NCI-H510A treated with DMSO at 0.1 percent for 48 hours (cell line): Measurements from ENCODE around the gene DCXR.
A peak's percentile ranks its signal among the peaks of the same experiment; 100 is the strongest.

Experiments used
- DNase-seq: peaks from one replicate; lab custom pipeline; 2025; lab: John Stamatoyannopoulos, UW

DCXR gene

DNA sequence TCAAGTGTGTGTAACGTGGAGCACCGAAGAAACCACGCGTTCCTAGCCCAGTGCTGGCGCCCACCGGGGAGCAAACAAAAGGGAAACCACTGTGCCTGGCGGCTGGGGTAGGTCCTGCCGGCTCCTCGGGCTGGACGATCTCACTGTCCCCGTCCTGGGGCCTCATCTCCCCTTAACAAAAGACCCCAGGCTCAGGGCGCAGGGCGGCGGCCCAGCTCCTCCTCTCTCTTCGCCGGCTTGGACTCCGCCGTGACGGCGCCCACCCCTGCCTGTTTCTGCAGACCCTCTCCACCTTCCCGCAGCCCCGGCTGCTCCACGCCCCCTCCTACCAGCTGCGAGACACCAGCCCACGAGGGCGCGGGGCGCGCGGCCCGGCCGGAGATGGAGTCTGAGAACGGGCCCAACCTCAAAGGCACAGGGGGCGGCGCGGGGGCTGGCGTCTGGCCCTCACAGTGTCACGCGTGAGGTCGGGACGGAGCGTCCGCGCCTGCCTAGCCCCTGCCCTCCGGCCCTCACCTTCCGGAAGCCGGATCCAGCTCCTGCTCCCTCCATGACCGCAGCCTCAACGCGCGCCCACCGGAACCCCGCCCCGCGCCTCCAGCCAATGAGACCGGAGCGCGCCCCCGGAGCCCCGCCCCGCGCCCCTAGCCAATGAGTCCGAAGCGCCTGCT lies 15.1 kb downstream of the DCXR start, which contains the start of gene CENPX:
Gene CENPX (minus strand): TSS at position 569 of the 671 bp plus-strand sequence. CDS start 17 bp downstream, at position 552.
- DNase-seq: no peak

DNA sequence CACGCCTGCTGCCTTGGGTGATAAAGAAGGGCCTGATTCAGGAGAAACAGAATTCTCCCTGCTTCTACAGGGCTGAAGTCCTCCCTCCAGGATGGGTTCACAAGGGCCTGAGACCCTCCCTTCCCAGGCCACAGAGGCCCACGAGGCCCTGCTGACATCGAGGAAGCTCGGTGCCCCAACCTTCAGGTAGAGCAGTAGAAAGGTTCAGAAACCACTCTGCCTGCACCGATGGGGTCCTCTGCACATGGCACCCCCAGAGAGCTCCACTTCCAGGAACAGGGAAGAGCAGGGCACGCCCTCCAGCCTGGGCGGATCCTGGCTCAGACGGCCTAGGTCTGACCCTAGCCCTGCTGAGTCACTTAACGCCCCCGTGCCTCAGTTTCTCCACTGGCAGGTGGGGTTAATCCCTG lies 15.6 kb downstream of the DCXR start:
- no peak for DNase-seq

DNA sequence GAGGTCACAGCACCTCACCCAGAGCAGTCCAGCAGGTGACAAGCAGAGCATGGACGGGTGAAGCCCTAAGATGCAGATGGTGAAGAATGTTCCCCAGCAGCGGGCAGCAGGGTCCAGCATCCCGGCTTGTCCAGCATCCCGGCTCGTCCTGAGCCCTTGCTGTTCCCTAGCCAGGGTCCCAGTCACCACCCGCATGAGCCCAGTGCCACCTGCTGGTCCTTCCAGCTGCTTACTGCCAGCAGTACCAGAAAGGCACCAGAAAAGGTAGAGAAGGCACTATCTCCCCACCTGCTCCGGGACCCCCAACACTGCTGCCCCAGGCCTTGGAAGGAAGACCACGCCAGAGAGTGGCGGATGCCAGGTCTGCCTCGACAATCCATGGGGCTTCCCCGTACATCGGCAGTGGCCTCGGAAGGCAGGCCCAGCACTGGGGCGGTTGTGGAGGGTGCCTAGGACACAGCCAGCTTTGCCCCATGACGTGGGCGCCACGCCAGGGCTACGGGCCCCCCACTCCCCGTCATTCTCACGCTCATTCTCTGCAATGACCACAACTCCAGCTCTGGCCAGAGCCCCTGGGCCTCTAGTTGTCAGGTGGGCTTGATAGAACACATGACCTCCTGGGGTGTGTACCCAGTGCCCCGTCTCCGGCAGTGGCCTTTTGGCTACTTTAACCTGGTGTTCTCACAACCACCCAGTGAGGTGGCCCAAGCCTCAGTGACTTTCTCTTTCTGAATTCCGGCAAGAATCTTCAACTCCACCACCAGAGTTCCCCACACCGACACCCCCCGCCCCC lies 16.2 kb downstream of the DCXR start:
- peak; percentile 45 for DNase-seq

DNA sequence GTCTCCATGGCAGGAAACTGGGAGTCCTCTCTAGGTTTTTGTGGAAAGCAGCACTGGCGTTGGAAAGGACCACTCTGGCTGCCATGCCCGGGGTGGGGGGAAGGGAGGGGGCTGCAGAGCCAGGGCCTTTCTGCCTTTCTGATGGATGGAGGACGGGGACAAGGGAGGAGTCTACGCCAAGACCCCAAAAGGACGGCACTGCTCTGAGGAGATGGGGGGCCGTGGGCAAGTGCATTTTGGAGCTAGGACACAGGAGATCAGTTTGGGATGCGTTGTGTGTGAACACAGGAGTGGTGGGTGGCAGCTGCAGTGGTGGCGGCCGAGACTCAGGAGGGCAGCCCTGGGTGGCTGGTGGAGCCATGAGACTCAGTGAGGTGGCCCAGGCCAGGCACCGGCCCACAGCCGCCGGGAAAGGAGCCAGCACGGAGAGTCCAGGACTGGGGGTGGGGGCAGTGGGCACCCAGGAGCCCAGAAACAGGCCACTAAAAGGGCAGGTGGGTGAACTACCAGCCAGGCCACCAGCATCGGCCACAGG lies 16.9 kb downstream of the DCXR start:
- no peak for DNase-seq

DNA sequence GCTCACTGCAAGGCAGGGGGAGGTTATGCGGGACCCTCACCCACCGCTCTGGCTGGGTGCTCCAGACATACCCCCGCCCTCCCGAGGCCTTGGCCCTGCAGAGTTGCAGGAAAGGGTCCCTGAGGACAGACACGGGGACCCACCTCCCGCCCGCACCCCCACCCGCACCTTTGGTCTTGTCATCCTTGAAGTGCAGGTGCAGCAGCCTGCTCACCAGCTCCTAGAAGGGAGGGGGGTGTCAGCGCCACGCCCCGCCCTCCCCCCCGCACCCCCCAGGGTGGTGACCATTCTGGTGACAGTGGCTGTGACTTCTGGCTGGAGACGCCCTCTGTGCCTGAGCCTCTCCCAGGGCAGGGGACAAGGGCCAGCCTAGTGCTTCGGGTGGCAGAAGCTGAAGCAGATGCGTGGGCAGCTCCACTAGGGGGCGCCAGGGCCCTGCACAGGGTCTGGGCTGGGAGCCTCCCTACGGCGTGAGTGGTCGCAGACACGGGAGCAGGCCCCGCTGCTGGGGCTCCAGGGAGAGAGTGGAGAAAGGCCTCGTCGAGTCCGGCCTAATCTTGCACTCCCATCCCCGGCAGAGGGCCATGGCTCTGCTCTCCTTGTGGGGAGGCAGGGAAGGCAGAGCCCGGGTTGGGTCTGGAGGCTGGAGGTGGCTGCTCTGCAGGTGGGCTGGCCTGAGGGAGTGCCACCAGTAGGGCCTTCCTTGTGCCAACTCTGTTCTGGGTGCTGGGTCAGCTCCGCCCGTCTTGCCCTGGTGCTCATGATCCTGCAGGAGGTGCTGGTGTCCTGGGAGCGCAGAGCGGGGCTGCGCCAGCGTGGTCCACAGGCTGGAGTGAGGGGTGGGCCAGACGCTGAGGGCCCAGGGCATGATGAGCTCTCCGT lies 17.6 kb downstream of the DCXR start:
- peak; percentile 39 for DNase-seq

DNA sequence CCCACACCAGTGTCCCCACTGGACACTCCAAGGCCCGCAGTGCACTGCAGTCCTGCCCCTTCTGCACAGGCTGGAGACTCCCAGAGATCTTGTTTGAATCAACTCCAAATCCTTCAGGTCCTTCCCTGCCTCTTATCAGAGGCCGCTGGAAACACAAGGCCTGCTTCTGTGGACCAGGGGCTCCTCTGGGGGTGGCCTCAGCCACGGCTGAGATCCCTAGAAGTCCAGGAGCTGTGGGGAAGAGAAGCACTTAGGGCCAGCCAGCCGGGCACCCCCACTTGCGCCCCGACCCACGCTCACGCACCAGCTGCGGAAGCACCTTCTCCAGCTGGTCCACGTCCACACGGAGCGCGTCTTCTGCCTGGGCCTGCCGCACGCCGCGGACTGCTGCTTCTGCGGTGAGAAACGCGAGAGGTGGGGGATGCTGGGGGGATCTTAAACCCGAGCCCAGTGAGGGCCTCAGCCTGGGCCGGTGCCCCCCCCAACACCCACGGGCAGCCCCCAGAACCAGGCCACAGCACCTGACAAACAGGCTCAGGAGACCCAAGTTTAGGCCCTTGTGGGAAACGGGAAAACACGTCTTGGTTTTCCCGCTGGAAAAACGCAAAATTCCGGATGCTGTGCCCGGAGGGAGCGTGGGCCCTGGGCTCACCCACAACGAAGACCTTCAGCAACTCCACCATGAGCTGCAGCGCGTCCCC lies 18.4 kb downstream of the DCXR start:
- DNase-seq: no peak

DNA sequence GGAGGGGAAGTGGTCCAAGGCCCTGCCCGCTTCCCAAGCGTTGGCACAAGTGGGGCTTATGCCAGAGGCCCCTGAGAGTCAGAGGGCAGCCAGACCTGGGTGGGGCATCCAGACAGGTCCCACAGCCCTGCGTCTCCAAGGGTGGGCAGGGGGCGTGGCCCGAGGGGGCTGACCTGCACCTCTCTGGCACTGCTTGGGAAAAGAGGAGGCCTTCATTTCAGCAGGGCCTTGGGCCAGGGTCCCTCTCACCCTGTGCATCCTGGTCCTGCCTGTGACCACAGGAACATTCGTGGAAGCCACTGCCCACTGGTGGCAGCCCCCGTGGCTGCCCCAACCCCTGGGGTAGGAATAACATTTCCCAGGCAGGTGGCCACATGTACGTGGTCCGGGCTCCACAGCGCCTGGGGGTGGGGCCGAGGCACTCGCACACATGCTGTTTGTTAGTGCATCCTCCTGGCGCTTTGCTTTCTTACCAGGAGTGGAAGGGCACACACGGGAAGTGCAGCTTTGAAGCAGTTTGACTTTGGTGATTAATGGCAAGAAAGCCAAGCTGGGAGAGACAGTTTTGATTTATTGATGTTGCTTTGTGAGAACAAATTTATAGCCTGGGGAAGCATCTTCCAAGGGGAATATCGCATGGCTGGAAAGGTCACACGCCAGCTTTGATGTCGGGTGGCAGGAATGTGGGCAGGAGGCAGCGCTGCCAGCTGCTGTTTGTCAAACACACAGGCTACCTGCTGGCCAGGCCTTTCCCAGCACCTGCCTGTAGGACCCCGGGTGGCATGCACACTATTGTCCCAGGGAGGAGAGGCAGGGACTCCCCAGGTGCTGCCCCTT lies 19.1 kb downstream of the DCXR start:
- DNase-seq: peak; percentile 49

DNA sequence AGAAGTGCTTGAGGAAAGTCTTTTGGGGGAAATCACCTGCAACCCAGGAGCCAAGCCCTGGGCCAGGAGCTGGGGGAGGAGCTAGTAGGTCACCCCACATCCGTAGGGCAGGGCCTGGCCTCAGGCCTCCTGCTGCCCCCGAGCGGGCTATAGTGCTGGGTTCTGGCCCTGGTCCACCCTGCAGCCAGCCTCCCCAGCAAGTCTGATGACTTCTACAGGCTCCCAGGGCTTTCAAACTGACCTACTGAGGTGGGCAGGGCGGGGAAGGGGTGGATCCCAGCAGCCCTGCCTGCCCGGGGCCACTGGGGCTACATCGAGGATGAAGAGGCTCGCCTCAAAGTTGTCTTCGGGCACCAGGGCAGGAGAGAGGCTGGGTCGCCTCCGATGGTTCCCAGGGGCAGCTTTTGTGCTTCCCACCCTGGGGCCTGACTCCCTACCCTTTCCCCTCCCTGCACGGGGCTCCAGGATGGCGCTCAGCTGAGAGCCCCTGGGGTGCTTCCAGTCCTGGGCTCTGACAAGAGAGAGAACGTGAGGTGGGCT lies 19.8 kb downstream of the DCXR start:
- DNase-seq: no peak

DNA sequence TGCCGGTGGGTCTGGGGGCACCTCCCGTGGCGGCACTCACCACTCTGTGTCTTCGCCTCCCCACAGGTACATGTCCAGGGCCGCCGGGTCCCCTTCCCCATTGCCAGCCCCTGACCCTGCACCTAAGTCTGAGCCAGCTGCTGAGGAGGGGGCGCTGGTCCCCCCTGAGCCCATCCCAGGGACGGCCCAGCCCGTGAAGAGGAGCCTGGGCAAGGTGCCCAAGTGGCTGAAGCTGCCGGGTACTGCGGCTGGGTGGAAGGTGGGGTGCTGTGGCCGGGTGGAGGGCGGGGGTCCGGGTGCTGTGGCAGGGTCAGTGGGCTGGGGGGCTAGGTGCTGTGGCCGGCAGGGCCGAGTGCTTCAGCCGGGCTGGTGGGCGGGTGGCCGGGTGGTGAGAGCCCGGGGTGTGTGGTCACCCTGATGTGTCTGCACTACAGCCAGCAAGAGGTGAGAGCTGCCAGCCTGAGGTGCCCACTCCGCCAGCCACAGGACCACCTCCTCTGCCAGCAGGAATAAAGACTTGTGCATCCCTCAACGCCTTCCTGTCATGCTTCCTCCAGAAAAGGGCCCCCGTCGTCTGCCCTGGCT lies 20.5 kb downstream of the DCXR start:
- no peak for DNase-seq

DNA sequence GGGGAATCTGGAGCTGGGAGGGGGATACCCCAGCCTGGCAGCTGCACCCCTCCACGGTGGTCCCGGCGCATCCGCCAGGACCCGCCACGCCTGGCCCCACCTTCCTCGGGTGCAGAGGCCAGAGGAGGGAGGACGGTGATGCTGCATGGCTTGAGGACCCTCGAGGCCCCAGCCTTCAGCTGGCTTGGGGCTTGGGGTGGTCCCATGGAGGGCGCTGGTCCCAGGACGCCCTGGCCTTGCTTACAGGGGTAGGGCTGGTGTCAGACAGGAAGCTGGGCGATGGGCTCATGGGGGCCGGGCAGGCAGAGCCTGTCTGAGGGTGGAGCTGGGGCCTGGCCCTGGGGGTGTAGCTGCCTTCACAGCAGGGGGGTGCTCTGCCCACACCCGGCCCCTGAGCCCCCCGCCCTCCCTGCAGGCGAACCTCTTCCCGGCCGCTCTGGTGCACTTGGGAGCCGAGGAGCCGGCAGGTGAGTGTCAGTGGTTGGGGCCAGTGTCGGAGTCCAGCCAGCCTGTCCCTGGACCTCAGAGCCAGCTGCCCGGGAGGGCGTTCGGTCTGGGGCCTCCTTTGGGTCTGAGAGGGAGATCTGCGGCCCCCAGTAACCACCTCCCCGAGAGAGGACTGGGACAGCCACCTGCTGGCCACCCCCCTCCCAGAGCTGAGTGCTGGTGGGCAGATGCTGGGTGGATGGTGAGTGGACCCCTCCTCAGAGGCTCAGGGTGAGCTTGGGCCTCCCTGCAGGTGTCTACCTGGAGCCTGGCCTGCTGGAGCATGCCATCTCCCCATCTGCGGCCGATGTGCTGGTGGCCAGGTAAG lies 21.2 kb downstream of the DCXR start:
- no peak for DNase-seq

DNA sequence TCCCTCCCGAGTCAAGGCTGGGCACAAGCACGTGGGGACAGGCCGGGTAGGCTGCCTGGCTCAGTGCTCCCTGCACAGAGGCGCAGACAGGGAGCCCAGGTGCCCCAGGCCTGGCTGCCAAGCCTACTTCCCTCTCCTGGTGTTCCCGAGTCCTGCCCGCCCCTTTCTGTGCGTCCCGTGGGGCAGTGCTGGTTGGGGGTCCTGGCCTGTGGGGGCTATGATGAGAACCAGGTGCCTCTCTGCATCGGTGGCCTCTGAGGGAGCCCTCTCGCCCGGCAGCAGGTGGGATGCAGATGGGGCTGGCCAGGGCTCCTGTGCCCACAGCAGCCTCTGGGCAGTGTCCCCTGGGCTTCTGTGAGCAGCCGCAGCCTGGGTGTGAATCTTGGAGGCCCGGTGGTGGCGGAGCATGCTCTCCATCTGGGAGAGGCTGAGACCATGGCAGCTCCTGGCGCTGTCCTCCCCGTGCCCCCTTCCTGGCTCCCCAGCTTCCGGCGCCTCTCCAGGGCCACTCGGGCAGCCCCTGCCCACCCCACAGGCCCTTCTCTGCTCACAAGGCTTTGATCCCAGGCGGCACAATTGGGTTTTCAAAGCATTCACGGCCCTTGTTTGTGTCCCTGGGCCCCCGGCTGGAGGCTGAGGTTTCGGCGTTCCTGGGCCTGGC lies 22.1 kb downstream of the DCXR start:
- no peak for DNase-seq

DNA sequence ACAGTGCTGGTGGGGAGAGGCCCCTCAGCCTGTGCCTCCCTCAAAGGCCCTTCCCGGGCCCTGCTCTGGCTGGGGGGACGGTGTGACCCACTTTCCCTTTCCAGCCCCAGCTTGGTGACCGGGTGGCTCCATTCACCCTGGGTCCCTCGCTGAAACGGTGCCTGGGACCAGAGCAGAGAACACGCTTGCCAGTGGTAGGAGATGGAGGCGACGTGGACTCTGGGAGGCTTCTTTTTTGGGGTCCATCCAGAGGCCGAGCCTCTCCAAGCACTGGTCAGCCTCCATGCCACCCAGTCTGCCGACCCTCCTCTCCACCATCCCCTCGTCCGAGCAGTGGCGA lies 22.6 kb downstream of the DCXR start:
- no peak for DNase-seq

DNA sequence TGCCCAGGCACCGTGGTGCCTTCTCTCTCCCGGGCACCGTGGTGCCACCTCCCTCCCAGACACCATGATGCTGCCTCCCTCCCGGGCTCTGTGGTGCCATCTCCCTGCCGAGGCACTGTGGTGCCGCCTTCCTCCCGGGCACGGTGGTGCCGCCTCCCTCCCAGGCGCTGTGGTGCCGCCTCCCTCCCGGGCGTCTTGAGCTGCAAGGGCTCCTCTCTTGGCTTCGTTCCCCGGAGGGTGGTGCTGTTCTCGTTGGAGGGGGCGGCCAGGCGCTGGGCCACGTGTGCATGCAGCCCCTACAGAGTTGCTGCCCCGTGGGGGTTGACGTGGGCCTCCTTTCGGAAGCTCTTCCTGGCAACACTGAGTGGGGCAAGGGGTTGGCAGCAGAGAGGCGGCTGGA lies 23.1 kb downstream of the DCXR start:
- DNase-seq: no peak

DNA sequence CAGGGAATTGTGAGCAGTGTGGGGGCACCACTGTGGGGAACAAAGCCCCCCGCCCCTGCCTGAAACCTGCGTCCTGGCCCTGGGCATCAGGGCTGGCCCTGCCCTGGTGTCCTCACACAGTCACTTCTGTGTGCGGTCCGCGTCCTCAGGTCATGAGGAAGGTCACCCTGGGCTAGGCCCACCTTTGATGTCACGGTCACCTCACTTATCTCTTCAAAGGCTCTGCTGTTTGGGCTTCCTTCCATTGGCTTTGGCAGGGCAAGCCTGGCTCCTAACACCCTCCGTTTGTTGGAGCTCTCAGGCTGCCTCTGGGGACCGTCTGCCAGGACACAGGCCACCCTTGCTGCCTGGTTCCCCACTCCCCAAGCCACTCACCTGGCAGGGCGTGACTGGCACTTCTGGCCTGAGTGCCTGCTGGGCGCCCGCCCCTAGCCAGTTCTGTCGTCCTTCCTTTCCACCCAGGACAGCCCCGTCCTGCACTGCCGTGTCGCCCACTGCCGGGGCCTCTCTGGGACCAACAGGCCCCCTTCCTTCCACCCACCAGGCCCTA lies 23.6 kb downstream of the DCXR start:
- no peak for DNase-seq

DNA sequence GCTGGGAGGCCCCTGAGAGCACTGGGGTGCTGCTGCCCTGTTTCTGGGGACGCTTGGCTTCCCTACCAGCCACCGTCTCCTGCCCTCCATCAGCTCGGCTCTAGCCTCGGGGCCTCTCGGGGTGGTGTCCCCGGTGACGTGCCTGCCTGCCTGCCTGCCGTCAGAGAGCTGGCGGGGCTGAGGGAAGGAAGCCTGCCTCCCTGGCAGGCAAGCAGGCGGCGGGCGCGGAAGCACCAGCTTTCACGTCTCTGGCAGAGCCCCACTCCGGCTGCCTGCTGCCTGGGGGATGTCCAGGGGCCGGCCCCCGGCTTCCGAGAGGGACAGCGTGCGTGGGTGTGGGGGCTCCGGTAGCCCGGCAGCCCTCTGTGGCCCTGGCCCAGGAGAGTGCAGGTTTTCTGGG lies 24.2 kb downstream of the DCXR start:
- DNase-seq: no peak

DNA sequence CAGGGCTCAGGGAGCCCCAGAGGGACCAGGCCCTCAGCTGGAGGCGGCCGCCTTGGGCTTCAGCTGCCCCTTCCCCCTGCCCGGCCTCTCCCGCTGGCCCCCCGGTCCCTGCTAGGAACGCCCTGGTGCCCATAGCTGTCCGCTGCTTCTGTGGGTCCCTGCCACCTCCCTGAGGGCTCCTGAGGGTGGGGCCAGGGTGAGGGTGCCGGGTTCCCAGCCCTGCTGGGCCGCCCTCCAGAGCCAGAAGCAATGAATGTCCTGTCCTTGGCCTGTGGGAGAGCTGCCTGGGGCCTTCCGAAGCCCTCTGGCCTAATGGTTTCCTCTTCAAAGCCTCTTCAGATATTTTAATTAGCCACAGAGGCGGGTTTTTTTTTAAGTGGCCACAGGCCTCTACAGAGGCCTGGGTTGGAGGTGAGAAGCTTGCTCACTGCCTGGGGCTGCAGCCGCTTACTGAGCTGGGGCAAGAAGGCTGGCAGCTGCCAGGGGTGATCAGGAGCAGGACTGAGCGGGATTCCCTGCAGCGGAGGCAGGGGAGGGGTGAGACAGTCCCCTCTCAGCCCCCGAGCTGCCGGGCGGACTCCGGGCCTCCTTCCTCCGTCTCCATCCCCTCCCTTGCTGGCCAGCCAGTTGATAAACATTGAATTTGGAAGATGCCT lies 24.7 kb downstream of the DCXR start:
- DNase-seq: peak; percentile 90

DNA sequence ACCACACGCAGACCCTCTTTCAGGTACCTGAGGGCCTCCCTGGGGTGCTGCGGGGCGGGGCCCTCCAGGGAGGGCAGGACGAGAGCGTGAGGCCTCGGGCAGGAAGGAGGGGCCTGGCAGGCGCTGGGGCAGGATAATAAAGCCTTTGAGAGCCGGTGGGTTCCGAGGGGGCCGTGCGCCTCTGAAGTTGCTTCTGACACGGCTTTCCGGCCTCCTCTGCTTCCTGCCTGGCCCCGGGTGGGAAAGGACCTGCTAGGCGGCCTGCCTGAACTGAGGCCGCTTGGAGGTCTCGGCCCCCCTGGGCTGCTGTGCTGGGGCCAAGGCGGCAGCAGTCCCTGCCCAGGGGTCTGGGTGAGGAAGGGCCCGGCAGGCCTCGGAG lies 25.2 kb downstream of the DCXR start:
- DNase-seq: no peak

DNA sequence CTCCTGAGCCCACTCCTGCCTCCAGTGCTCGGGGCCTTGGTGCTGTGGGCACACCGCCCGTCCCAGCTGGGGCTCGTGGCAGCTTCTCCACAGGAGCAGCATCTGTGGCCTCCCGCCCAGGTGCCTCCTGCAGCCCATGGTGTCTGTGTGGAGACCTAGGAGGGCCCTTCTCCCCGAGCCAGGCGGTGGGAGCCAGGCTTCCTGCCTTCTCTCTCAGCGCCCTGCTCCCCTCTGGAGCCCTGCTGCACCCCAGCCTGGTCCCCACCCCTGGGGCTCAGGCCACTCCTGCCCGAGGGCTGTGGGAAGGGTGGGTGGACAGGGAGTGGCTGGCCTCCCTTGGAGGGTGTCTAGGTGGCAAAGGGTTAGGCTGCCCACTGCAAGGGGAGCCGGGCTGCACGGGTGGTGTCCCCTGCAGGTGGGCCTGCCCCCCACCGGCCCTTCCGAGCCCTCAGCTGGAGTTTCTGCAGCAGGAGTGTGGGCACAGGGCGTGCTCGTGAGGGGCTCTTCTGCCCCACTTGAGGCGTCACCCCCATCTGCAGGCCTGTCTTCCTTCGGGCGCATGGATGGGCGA lies 25.8 kb downstream of the DCXR start:
- DNase-seq: no peak
